H1 (cell line): ENCODE results near the gene ITPKC. TPM values are rescaled to one million over a fixed set of nuclear protein-coding genes. Genes with fewer than 3 reads are reported as not detected.

ENCODE experiments used
- FOSL1 ChIP-seq: IDR thresholded peaks from 2 replicates; pipeline ENCODE4 v1.6.1; 2011; ENCODE audit warnings: mild to moderate bottlenecking, low read depth, low read length, moderate library complexity; ENCODE audit not compliant: insufficient read depth
- polyA plus RNA-seq, 7 experiments: library from polyadenylated mRNA; depleted of rRNA in 3 of 7; stranded (reverse) in 5 of 7; unstranded in 2 of 7; fragments of >200 nt in 5 of 7; fragments of 200-250 nt in 2 of 7; gene quantifications; 1 replicate in 5 of 7; 2 replicates in 1 of 7; 4 replicates in 1 of 7; pipeline versions ENCODE4 v1.2.1 to v1.2.3, GENCODE V29; 2011 to 2013; ENCODE audit warnings: missing spikeins in 2 of 7, mixed read lengths in 2 of 7
- total RNA-seq: library from RNA; stranded (reverse); fragmentation: NEBNext Ultra II Directional; extraction: Animal tissue kit (Norgen Biotek cat#: 25700); gene quantifications from 2 replicates; pipeline ENCODE4 v1.2.1, GENCODE V29; 2021

The ITPKC gene
- total and polyA plus RNA-seq, 2 of the 8 experiments (the other 6 are each of a cell fraction or from before 2014, with no cell fraction given) = 5.2 to 8.9 TPM

DNA sequence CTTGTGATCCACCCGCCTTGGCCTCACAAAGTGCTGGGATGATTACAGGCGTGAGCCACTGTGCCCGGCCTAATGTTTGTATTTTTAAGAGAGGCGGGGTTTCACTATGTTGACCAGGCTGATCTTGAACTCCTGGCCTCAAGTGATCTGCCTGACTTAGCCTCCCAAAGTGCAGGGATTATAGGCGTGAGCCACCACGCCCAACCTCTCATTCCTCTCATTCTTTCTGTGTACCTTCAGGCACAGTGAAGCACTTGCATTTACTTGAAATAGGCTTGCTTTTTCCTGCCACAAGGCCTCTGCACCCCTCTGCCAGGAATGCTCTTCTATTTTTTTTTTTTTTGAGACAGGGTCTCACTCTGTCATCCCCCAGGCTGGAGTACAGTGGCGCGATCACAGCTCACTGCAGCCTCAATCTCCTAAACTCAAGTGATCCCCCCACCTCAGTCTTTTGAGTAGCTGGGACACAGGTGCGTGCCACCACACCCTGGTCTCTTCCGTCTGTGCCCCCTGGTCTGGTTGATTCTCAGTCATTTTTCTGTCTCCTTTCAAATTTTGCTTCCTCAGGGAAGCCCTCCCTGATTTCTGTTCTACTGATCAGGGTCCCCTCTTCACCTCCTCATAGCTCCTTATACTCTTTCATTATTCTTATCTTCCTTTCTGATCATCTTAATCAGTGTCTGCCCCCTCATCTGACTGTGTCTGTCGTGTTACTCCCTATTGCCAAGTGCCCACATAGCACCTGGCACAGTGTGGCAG is 18.3 kb downstream of the ITPKC start (continued):
- TF ChIP-seq FOSL1 = no peak
